Measurements from ENCODE around the gene ABCD1. TPM values are rescaled to one million over a fixed set of nuclear protein-coding genes. Genes with fewer than 3 reads are reported as not detected.
"Not testable (repeated sequence)": the region's sequence is repeated elsewhere in the genome, so short reads cannot be mapped to it uniquely, and the experiment has no call there.

ABCD1 gene
- total RNA-seq, 1 experiment from 2014 or later, result 14.4 TPM

- CTCF ChIA-PET; H3K27ac Mint-ChIP-seq (ENCODE audit: unreplicated experiment); H3K4me1 Mint-ChIP-seq (ENCODE audit: low read depth, unreplicated experiment); intact Hi-C loops (cut with micrococcal nuclease; ENCODE audit: unreplicated experiment); DNase-seq; H3K27me3 Mint-ChIP-seq (ENCODE audit: unreplicated experiment); H3K9me3 Mint-ChIP-seq (ENCODE audit: low read depth, unreplicated experiment); H3K36me3 Mint-ChIP-seq (ENCODE audit: insufficient read depth, unreplicated experiment); H3K4me3 Mint-ChIP-seq (ENCODE audit: low read depth, unreplicated experiment); BruUV-seq (replicated peaks): not testable (repeated sequence)
These were observed 19.0 kb downstream of the ABCD1 start for GRCh38 chrX:153743468-153744209.

- CTCF ChIA-PET, result no interaction called here
- Mint-ChIP-seq H3K9me3 (ENCODE audit: low read depth, unreplicated experiment) (no peaks in the 10 kb centered on the region), H3K27ac (ENCODE audit: unreplicated experiment) (no peak overlapping the region), H3K4me3 (ENCODE audit: low read depth, unreplicated experiment) (no peak overlapping the region), H3K4me1 (ENCODE audit: low read depth, unreplicated experiment) (no peaks in the 10 kb centered on the region), H3K36me3 (ENCODE audit: insufficient read depth, unreplicated experiment) (no peaks in the 10 kb centered on the region), H3K27me3 (ENCODE audit: unreplicated experiment) (no peaks in the 10 kb centered on the region)
- DNase-seq, result no peak
- BruUV-seq (replicated peaks), result no TSS peak
- intact Hi-C loops (cut with micrococcal nuclease; ENCODE audit: unreplicated experiment), result no loop called here
- no peak for TF ChIP-seq CTCF (IDR thresholded peaks at IDR 0.05; ENCODE audit: unreplicated experiment)
These were observed 19.8 kb downstream of the ABCD1 start for GRCh38 chrX:153744210-153745066.

GRCh38 chrX:153745067-153745433, 20.4 kb downstream of the ABCD1 start:
- H3K4me3 Mint-ChIP-seq (ENCODE audit: low read depth, unreplicated experiment); H3K4me1 Mint-ChIP-seq (ENCODE audit: low read depth, unreplicated experiment); H3K9me3 Mint-ChIP-seq (ENCODE audit: low read depth, unreplicated experiment); BruUV-seq (replicated peaks); DNase-seq; H3K27ac Mint-ChIP-seq (ENCODE audit: unreplicated experiment); H3K27me3 Mint-ChIP-seq (ENCODE audit: unreplicated experiment); CTCF ChIA-PET; intact Hi-C loops (cut with micrococcal nuclease; ENCODE audit: unreplicated experiment); H3K36me3 Mint-ChIP-seq (ENCODE audit: insufficient read depth, unreplicated experiment): not testable (repeated sequence)

GRCh38 chrX:153746359-153746758, 21.7 kb downstream of the ABCD1 start:
- no TSS peak for BruUV-seq (replicated peaks)
- no peaks in the 10 kb centered on the region for H3K27me3 Mint-ChIP-seq (ENCODE audit: unreplicated experiment)
- no peaks in the 10 kb centered on the region for H3K9me3 Mint-ChIP-seq (ENCODE audit: low read depth, unreplicated experiment)
- no peak for DNase-seq
- TF ChIP-seq CTCF (IDR thresholded peaks at IDR 0.05; ENCODE audit: unreplicated experiment), result no peak
- H3K4me1 Mint-ChIP-seq (ENCODE audit: low read depth, unreplicated experiment), result no peaks in the 10 kb centered on the region
- H3K4me3 Mint-ChIP-seq (ENCODE audit: low read depth, unreplicated experiment), result no peak overlapping the region
- intact Hi-C loops (cut with micrococcal nuclease; ENCODE audit: unreplicated experiment), result no loop called here
- H3K27ac Mint-ChIP-seq (ENCODE audit: unreplicated experiment), result no peak overlapping the region
- CTCF ChIA-PET, result no interaction called here
- H3K36me3 Mint-ChIP-seq (ENCODE audit: insufficient read depth, unreplicated experiment), result no peaks in the 10 kb centered on the region

- H3K4me3 Mint-ChIP-seq (ENCODE audit: low read depth, unreplicated experiment); H3K27me3 Mint-ChIP-seq (ENCODE audit: unreplicated experiment); BruUV-seq (replicated peaks); intact Hi-C loops (cut with micrococcal nuclease; ENCODE audit: unreplicated experiment); H3K4me1 Mint-ChIP-seq (ENCODE audit: low read depth, unreplicated experiment); H3K36me3 Mint-ChIP-seq (ENCODE audit: insufficient read depth, unreplicated experiment); H3K9me3 Mint-ChIP-seq (ENCODE audit: low read depth, unreplicated experiment); DNase-seq; H3K27ac Mint-ChIP-seq (ENCODE audit: unreplicated experiment); CTCF ChIA-PET: not testable (repeated sequence)
These were observed 22.3 kb downstream of the ABCD1 start for GRCh38 chrX:153746991-153747390.

- intact Hi-C loops (cut with micrococcal nuclease; ENCODE audit: unreplicated experiment); DNase-seq; H3K36me3 Mint-ChIP-seq (ENCODE audit: insufficient read depth, unreplicated experiment); H3K27ac Mint-ChIP-seq (ENCODE audit: unreplicated experiment); H3K4me3 Mint-ChIP-seq (ENCODE audit: low read depth, unreplicated experiment); CTCF ChIA-PET; H3K9me3 Mint-ChIP-seq (ENCODE audit: low read depth, unreplicated experiment); H3K4me1 Mint-ChIP-seq (ENCODE audit: low read depth, unreplicated experiment); H3K27me3 Mint-ChIP-seq (ENCODE audit: unreplicated experiment); BruUV-seq (replicated peaks): not testable (repeated sequence)
These were observed 24.4 kb downstream of the ABCD1 start for GRCh38 chrX:153749017-153749416.

Measured in Calu3 (cell line).